ENCODE data around the gene SH2B2.

DNA sequence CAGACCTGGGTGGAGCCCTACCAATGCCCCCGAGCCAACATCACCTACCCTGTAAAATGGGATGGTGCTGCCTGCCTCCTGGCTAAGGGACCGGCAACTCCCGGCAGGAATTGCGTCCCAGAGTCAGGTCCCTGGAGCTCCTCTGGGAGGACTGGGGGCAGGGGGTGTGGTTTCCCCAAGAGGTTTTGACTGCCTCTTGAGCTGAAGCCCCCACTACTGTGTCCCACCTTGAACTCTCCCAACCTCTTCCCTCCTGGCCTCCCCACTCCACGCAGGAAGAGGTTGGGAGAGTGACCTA is 1.3 kb downstream of the SH2B2 start:
- TF ChIP-seq, protein P1, sequence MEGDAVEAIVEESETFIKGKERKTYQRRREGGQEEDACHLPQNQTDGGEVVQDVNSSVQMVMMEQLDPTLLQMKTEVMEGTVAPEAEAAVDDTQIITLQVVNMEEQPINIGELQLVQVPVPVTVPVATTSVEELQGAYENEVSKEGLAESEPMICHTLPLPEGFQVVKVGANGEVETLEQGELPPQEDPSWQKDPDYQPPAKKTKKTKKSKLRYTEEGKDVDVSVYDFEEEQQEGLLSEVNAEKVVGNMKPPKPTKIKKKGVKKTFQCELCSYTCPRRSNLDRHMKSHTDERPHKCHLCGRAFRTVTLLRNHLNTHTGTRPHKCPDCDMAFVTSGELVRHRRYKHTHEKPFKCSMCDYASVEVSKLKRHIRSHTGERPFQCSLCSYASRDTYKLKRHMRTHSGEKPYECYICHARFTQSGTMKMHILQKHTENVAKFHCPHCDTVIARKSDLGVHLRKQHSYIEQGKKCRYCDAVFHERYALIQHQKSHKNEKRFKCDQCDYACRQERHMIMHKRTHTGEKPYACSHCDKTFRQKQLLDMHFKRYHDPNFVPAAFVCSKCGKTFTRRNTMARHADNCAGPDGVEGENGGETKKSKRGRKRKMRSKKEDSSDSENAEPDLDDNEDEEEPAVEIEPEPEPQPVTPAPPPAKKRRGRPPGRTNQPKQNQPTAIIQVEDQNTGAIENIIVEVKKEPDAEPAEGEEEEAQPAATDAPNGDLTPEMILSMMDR (IDR thresholded peaks at IDR 0.05 in 4 of 5, conservative IDR thresholded peaks at IDR 0.05 in 1 of 5) = no peak
- no peak for TF ChIP-seq POLR2A (IDR thresholded peaks at IDR 0.05)

Measured in gastrocnemius medialis (tissue), 4 donors.